ENCODE measurements around the gene HSD17B1. TPM values are rescaled to one million over a fixed set of nuclear protein-coding genes. Genes with fewer than 3 reads are reported as not detected.

Gene HSD17B1
- total RNA-seq, 1 donor from 2014 or later, result 1.2 TPM

GRCh38 chr17:42519546-42520491, 32.9 kb upstream of the HSD17B1 start:
- POLR2A ChIA-PET, result interaction anchor here (1.1 kb wide), 1 partner anchor 16 kb away, joined by 3 read pairs; the partner anchor contains the start of gene NAGLU
- Mint-ChIP-seq H3K27ac (no peak overlapping the region), H3K27me3 (no peaks in the 10 kb centered on the region), H3K9me3 (no peaks in the 10 kb centered on the region), H3K4me3 (no peak overlapping the region), H3K4me1 (peaks cover 7% of the 10 kb centered on the region), H3K36me3 (ENCODE audit: low read depth) (peaks cover 49% of the 10 kb centered on the region)
- TF ChIP-seq CTCF (IDR thresholded peaks at IDR 0.05), result no peak
- CTCF ChIA-PET, result interaction anchor here (1.0 to 6.7 kb wide), 5 partner anchors 90 to 708 kb away, joined by 3 to 49 read pairs (median 6); partner anchors contain the start of genes CAVIN1 and P3H4
- DNase-seq (no peak), ATAC-seq (ENCODE audit: low read depth) (no peak)
- intact Hi-C loops (cut with micrococcal nuclease), result no loop called here

GRCh38 chr17:42520540-42520951, 32.2 kb upstream of the HSD17B1 start:
- ATAC-seq (ENCODE audit: low read depth) (no peak), DNase-seq (no peak)
- Mint-ChIP-seq H3K27ac (no peak overlapping the region), H3K27me3 (no peaks in the 10 kb centered on the region), H3K9me3 (no peaks in the 10 kb centered on the region), H3K36me3 (ENCODE audit: low read depth) (peaks cover 45% of the 10 kb centered on the region), H3K4me1 (peaks cover 7% of the 10 kb centered on the region), H3K4me3 (no peak overlapping the region)
- ChIA-PET CTCF (interaction anchor here (0.8 to 2.7 kb wide), 2 partner anchors 91 to 208 kb away, joined by 3 to 7 read pairs; no protein-coding TSS in a partner anchor), POLR2A (interaction anchor here (0.6 to 0.9 kb wide), 2 partner anchors 10 to 416 kb away, joined by 3 read pairs; no protein-coding TSS in a partner anchor)
- no peak for TF ChIP-seq CTCF (IDR thresholded peaks at IDR 0.05)
- intact Hi-C loops (cut with micrococcal nuclease), result no loop called here

GRCh38 chr17:42521036-42521435, 31.7 kb upstream of the HSD17B1 start:
- no peak for TF ChIP-seq CTCF (IDR thresholded peaks at IDR 0.05)
- Mint-ChIP-seq H3K27me3 (no peaks in the 10 kb centered on the region), H3K4me3 (no peak overlapping the region), H3K9me3 (no peaks in the 10 kb centered on the region), H3K4me1 (peaks cover 7% of the 10 kb centered on the region), H3K27ac (no peak overlapping the region), H3K36me3 (ENCODE audit: low read depth) (peaks cover 42% of the 10 kb centered on the region)
- intact Hi-C loops (cut with micrococcal nuclease), result no loop called here
- ATAC-seq (ENCODE audit: low read depth) (no peak), DNase-seq (no peak)
- ChIA-PET POLR2A (interaction anchor here (0.6 to 0.9 kb wide), 2 partner anchors 9 to 415 kb away, joined by 3 read pairs; no protein-coding TSS in a partner anchor), CTCF (interaction anchor here (0.8 to 2.7 kb wide), 3 partner anchors 9 to 209 kb away, joined by 3 to 7 read pairs (median 3); no protein-coding TSS in a partner anchor)

GRCh38 chr17:42521666-42522262, 31.0 kb upstream of the HSD17B1 start:
- ChIA-PET POLR2A (interaction anchor here (0.5 kb wide), 1 partner anchor 33 kb away, joined by 3 read pairs; no protein-coding TSS in a partner anchor), CTCF (interaction anchor here (0.8 kb wide), 1 partner anchor 9 kb away, joined by 3 read pairs; no protein-coding TSS in a partner anchor)
- peaks cover 36% of the 10 kb centered on the region for H3K36me3 Mint-ChIP-seq (ENCODE audit: low read depth)
- H3K27me3 Mint-ChIP-seq, result no peaks in the 10 kb centered on the region
- no peak overlapping the region for H3K27ac Mint-ChIP-seq
- peaks cover 7% of the 10 kb centered on the region for H3K4me1 Mint-ChIP-seq
- DNase-seq (no peak), ATAC-seq (ENCODE audit: low read depth) (no peak)
- no peak overlapping the region for H3K4me3 Mint-ChIP-seq
- no peak for TF ChIP-seq CTCF (IDR thresholded peaks at IDR 0.05)
- intact Hi-C loops (cut with micrococcal nuclease), result no loop called here
- H3K9me3 Mint-ChIP-seq, result no peaks in the 10 kb centered on the region
